GM19193 (cell line): Measurements from ENCODE around the gene BIRC6.

Source experiments
- POLR2A ChIP-seq: IDR thresholded peaks from 4 replicates; pipeline ENCODE4 v1.6.1; 2011; ENCODE audit not compliant: insufficient read depth, insufficient read length; ENCODE audit errors: extremely low read depth

The BIRC6 gene

DNA sequence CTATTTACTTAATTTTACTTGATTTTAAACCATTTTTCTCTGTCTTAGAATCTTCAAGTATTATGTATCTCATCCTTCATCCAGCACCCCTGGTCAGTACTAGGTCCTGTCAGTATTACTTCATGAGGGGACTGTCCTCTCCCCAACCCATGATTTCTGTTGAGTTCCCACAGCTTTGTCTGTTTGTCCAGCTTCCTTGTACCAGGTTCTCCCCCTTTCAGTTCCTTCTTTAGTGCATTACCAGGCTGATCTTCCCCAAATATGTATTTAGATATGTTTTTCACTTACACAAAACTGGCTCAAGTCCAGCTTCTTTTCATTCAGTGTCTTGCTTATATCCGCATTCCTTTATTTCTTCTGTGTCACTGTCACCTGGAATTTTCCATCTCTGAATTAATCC lies 257.3 kb downstream of the BIRC6 start:
- no peak for TF ChIP-seq POLR2A

DNA sequence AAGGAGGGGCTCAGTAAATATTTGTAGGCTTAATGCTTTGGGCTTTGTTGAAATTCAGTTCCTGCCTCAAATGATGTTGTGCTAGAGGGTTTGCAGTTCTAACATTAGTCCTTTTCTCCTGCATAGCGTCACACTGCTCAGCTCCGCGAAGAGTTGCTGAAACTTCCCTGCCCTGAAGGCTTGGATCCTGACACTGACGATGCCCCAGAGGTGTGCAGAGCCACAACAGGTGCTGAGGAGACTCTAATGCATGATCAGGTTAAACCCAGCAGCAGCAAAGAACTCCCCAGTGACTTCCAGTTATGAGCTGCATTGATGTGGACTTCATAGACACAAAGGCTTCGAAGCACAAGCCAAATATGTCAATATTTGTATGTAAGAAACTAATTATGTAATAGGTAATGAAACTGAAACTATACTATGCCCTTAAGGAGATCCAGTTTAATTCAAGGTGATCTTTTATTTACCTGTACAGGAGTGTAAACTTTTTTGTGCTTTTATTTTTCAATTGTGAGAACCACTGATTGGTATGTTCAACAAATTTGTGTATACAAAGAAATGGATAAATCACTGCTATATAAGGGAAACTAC lies 260.9 kb downstream of the BIRC6 start:
- no peak for TF ChIP-seq POLR2A

- no peak for TF ChIP-seq POLR2A
These were observed 265.9 kb downstream of the BIRC6 start for GRCh38 chr2:32622570-32623310.

DNA sequence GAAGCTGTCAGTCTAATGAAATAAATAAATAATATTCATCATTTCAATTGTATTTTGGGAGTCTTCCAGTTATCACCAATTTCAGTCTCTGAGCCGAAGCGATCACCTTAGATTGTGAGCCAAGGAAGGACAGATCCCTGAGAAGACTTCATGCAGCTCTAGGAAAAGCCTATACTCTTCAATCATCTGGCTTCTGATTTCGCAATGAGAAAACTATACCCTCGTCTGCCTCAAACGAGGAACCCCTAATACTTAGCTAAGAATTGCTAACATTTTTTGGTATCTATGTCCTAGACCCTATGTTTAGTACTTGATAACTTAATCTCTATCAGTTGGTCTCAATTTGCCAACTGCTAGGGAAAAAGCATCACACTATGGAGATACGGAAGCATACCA lies 266.5 kb downstream of the BIRC6 start:
- no peak for TF ChIP-seq POLR2A

DNA sequence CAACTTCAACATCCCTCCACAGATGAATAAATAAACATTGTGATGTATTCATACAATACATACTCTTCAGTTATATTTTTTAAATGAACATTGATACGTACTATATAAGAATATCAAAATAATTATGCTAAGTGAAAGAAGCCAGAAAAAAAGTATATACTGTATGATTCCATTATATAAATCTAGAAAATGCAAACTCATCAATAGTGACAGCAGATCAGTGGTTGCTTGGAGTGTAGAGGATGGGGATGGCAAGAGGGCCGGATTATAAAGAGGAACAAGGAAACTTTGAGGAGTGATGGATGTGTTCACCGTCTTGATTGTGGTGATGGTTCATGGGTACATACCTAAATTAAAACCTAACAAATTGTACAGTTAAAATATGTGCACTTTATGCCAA lies 268.0 kb downstream of the BIRC6 start:
- no peak for TF ChIP-seq POLR2A

- TF ChIP-seq POLR2A, result no peak
These were observed 269.9 kb downstream of the BIRC6 start for GRCh38 chr2:32626639-32627221.

- TF ChIP-seq POLR2A, result no peak
These were observed 270.6 kb downstream of the BIRC6 start for GRCh38 chr2:32627441-32627813.

DNA sequence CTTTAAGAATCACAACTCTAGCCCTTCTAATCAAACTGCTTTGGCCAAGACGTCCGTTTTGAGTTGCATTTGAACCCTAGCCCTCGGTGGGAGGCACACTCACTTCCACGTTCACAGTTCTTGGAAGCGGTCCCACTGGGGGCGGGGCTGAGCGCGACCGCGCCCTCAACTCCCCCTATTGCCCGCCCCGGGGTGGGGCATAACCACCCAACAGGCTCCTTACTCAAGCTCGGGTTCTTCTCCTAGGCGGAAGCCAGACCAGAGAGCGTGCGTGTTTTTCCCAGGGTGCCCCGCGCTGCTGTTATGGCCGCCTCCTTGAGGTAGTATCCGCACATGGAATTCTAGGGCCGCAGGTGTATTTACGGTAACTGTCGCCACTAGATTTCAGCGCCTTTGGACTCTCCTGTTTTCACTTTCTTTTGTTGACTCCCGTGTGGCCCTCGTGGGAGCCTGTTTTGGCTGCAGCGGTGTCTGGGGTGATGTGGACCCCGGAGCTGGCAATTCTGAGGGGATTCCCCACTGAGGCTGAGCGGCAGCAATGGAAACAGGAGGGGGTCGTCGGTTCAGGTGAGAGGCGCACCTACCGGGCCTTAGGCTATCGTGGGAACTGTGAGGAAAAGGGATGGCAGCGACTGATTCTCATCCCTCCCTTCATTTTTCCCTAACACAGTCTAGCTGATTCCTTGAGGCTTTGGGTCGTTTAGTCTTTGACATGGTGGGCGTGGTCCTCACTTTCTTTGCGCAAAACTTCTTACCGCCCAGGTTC lies 271.2 kb downstream of the BIRC6 start, which contains the start of gene TTC27:
TSS of gene TTC27 (plus strand) at position 237 of the 766 bp plus-strand sequence. CDS start at position 480, 243 bp downstream.
- peak; percentile 76 for TF ChIP-seq POLR2A

GRCh38 chr2:32632089-32632488 lies 275.3 kb downstream of the BIRC6 start:
- no peak for TF ChIP-seq POLR2A

GRCh38 chr2:32633040-32633439 lies 276.2 kb downstream of the BIRC6 start:
- no peak for TF ChIP-seq POLR2A

- no peak for TF ChIP-seq POLR2A
These were observed 284.4 kb downstream of the BIRC6 start for GRCh38 chr2:32641180-32641579.

DNA sequence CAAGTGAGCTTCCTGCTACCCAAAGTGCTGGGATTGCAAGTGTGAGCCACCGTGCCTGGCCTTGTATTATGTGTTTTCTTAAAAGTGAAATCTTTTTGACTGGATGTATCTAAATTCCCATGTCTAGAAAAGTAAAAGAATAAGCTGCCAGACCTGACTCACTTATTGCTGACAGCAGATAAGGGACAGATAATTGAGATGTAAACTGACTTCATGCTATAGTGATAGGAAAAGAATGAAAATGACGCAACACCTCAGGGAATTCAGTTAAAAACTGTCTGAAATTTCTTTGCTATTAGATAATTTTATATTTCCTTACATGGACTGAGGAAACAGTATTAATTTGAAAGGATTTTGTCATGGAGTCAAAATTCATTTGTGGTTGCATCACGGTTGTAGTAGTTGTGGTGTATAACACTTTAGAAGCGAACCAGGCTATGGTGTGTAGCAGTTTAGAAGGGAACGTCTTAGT lies 290.4 kb downstream of the BIRC6 start:
- TF ChIP-seq POLR2A, result no peak

DNA sequence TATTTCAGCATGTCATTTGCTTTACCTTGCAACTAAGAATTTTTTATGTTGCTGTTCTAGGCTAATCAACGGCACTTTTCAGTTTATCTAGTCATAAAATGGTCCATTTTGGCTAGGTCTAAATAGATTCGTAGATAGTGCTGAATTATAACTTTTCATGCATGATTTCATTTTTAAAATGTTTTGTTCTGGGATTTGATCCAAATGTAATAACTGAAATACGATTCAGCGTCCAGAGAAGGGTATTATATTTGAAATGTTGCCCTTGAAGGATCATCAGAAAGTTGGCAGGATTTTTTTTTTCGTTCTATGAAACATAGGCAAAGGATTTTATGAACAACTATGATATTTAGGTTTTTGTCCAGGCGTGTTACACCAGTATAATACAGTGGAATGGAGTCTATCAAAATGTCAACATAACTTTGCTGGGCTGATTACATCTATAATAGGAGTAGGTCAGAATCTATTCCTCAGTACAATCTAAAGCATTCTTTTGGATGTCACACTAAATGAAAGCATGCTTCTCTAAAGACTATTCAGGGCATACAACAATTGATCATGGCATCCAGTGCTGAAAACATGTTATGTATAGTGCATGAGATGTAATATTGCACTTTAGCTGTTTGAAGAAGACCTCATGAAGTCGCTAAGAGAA lies 295.9 kb downstream of the BIRC6 start:
- no peak for TF ChIP-seq POLR2A

DNA sequence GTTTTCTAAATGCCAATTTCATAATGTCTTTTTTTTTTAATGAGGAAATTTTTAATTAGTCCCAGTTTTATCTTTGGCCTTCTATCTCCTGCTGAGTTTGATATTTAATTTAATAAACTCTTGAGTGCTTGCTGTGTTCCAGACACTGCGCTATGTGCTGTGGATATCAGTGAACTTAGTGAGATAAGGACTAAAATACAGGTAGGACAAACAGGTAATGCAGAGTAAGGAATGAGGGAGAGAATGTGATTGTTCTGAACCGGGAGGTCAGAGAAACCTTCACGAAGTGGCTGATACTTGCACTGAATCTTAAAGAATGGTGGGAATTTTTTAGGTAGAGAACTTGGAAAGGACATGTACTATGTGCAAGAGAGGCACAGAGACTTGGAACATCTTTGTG lies 299.2 kb downstream of the BIRC6 start:
- no peak for TF ChIP-seq POLR2A

DNA sequence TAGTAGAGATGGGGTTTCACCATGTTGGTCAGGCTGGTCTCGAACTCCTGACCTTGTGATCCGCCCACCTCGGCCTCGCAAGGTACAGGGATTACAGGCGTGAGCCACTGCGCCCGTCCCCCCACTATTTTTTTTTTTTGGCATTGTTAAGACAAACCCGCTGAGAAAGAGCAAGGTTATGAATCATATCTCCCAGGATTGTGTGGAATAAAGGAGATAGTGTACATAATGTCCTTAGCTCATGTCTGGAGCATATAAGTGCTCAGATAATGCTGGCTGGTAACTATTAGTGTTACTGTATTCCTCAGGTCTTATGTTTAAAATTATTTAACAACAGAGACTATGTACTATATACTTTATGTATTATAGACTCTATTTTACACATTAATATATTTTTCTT lies 307.0 kb downstream of the BIRC6 start:
- no peak for TF ChIP-seq POLR2A
